GM12878 (cell line): ENCODE results near the gene TP53I3. TPM values are rescaled to one million over a fixed set of nuclear protein-coding genes. Genes with fewer than 3 reads are reported as not detected.

Experiments used
- ATAC-seq: fragments of 200-7000 bp; cut with Tn5 transposase; 3 replicates; pipeline ENCODE4 v1.9.1; 2020; ENCODE audit warnings: mild to moderate bottlenecking, moderate library complexity
- BruUV-seq: library from RNA; stranded (reverse); fragments of 400-500 nt; replicated peaks from 2 replicates; lab custom pipeline; 2021; lab: Mats Ljungman, UMichigan
- CTCF ChIA-PET: fragments of 300-600 bp; sonication (Branson Sonifier 250); formaldehyde crosslinking; extraction: SDS; loops from one replicate; lab custom pipeline; 2021; ENCODE audit warnings: inconsistent platforms; lab: Yijun Ruan, JAX
- POLR2A ChIA-PET: fragments of 350-600 bp; formaldehyde crosslinking; extraction: SDS; loops from one replicate; lab custom pipeline; 2021; ENCODE audit warnings: inconsistent platforms; lab: Charles Lee
- RAD21 ChIA-PET: fragments of 300-600 bp; sonication (Branson Sonifier 250); formaldehyde crosslinking; loops from one replicate; lab custom pipeline; 2023; ENCODE audit warnings: antibody characterized with exemption; ENCODE audit not compliant: unreplicated experiment; lab: Charles Lee
- SMC1A ChIA-PET: fragments of 300-600 bp; sonication (Branson Sonifier 250); formaldehyde crosslinking; loops from one replicate; lab custom pipeline; 2023; ENCODE audit not compliant: unreplicated experiment, uncharacterized antibody; lab: Charles Lee
- DNase-seq: peaks from one replicate; pipeline ENCODE4 v3.0.0-alpha.2; 2011; ENCODE audit warnings: low read depth, low spot score
- FAIRE-seq: peaks from 3 replicates; lab custom pipeline; 2011; peaks lifted over from hg19 to GRCh38; lab: Jason Lieb, UNC
- H2AFZ ChIP-seq: 2 replicates; pipeline ENCODE4 v1.6.0; 2011; ENCODE audit warnings: low read depth, low read length, control low read depth; ENCODE audit not compliant: control insufficient read depth
- H3K27ac ChIP-seq: 2 replicates; pipeline ENCODE4 v1.5.1; 2011; ENCODE audit warnings: control low read depth; ENCODE audit not compliant: control insufficient read depth, insufficient read depth
- H3K27me3 ChIP-seq, 2 experiments: replicated peaks in 1 of 2; 2 replicates each; pipeline versions ENCODE4 v1.6.0 to v1.6.1; 2011; ENCODE audit warnings: low read length in 1 of 2; ENCODE audit not compliant: control insufficient read depth in 2 of 2, insufficient read depth in 2 of 2
- H3K36me3 ChIP-seq, 2 experiments: 2 replicates each; pipeline ENCODE4 v1.5.1; 2011; ENCODE audit warnings: low read length in 1 of 2; ENCODE audit not compliant: control insufficient read depth in 2 of 2, insufficient read depth in 2 of 2
- H3K4me1 ChIP-seq: 2 replicates; pipeline ENCODE4 v1.6.1; 2011; ENCODE audit warnings: mild to moderate bottlenecking, low read length, moderate library complexity, mixed read lengths; ENCODE audit not compliant: control insufficient read depth, insufficient read depth
- H3K4me2 ChIP-seq: 2 replicates; pipeline ENCODE4 v1.6.0; 2011; ENCODE audit warnings: control low read depth; ENCODE audit not compliant: control insufficient read depth, insufficient read depth
- H3K4me3 ChIP-seq: fragments of 200-600 bp; sonication (generic); 2 replicates; pipeline ENCODE4 v1.5.1; 2016
- H3K79me2 ChIP-seq: 2 replicates; pipeline ENCODE4 v1.6.0; 2011; ENCODE audit warnings: low read length; ENCODE audit not compliant: control insufficient read depth, insufficient read depth
- H3K9ac ChIP-seq: 2 replicates; pipeline ENCODE4 v1.8.0; 2011; ENCODE audit warnings: low read length, control low read depth, mixed read lengths; ENCODE audit not compliant: control insufficient read depth, insufficient read depth
- H3K9me3 ChIP-seq: replicated peaks from 3 replicates; pipeline ENCODE4 v1.5.1; 2011; ENCODE audit warnings: mild to moderate bottlenecking, low read length; ENCODE audit not compliant: control insufficient read depth, insufficient read depth
- H4K20me1 ChIP-seq: 2 replicates; pipeline ENCODE4 v1.6.0; 2011; ENCODE audit not compliant: control insufficient read depth, insufficient read depth
- BHLHE40 ChIP-seq, 2 experiments: fragments of 450-650 bp in 1 of 2; IDR thresholded peaks; 2 replicates each; pipeline ENCODE4 v1.6.1; 2011 to 2017; ENCODE audit warnings: low read depth in 2 of 2, borderline replicate concordance in 1 of 2, improper control_type of control experiment in 1 of 2, low read length in 1 of 2, mild to moderate bottlenecking in 1 of 2
- CBFB ChIP-seq: IDR thresholded peaks from 2 replicates; pipeline ENCODE4 v1.6.1; 2016; ENCODE audit warnings: antibody characterized with exemption, low read depth
- MXI1 ChIP-seq: fragments of 150-350 bp; IDR thresholded peaks from 2 replicates; pipeline ENCODE4 v1.6.1; 2011; ENCODE audit warnings: low read depth, mild to moderate bottlenecking, inconsistent platforms, low read length, improper control_type of control experiment
- POLR2A ChIP-seq: IDR thresholded peaks from 2 replicates; pipeline ENCODE4 v1.6.1; 2011; ENCODE audit warnings: low read depth, mild to moderate bottlenecking, low read length
- WGBS: methylation state at CpG from one replicate; pipeline ENCODE4 v1.1.6; 2016; ENCODE audit warnings: low lambda C conversion rate; ENCODE audit not compliant: insufficient replicate concordance, insufficient coverage; ENCODE audit errors: missing lambda C conversion rate; 5-methylcytosine and 5-hydroxymethylcytosine counted together
- in situ Hi-C: fragments of 300-500 bp; cut with MboI; formaldehyde crosslinking; loops from 9 replicates; pipeline ENCODE4 v1.14.3; 2018; ENCODE audit warnings: mixed read lengths
- intact Hi-C: fragments of 100-400 bp; cut with micrococcal nuclease; formaldehyde crosslinking; loops from one replicate; pipeline ENCODE4 v1.14.2; 2022; ENCODE audit not compliant: unreplicated experiment
- polyA plus RNA-seq, 11 experiments: library from polyadenylated mRNA; depleted of rRNA in 4 of 11; unstranded in 6 of 11; stranded (reverse) in 5 of 11; fragments of >200 nt; fragmentation: Nextera tagmentation in 4 of 11; fragmentation: Illumina TruSeq in 1 of 11; extraction: Ambion mirVana in 4 of 11; extraction: Trizol in 1 of 11; gene quantifications; 1 replicate in 1 of 11; 2 replicates in 10 of 11; pipeline versions ENCODE4 v1.2.1 to v1.2.3, GENCODE V29; 2011 to 2016; ENCODE audit warnings: inconsistent platforms in 2 of 11, missing spikeins in 2 of 11, low read depth in 1 of 11
- total RNA-seq, 4 experiments: library from RNA; depleted of rRNA in 3 of 4; stranded (reverse); fragments of >200 nt in 3 of 4; fragmentation: Illumina TruSeq in 1 of 4; extraction: Trizol in 1 of 4; gene quantifications; 2 replicates each; pipeline versions ENCODE4 v1.2.1 to v1.2.3, GENCODE V29; 2013 to 2021
- TF ChIP-seq, protein P1 (sequence below): fragments of 450-650 bp; IDR thresholded peaks from 2 replicates; pipeline ENCODE4 v1.6.1; 2016; ENCODE audit warnings: mild to moderate bottlenecking, moderate library complexity, borderline replicate concordance
- TF ChIP-seq, protein P2 (sequence below): fragments of 450-650 bp; IDR thresholded peaks from 2 replicates; pipeline ENCODE4 v1.6.1; 2017; ENCODE audit warnings: borderline replicate concordance
- TF ChIP-seq, protein P3 (sequence below): fragments of 450-650 bp; IDR thresholded peaks from 2 replicates; pipeline ENCODE4 v1.6.1; 2017; ENCODE audit warnings: mild to moderate bottlenecking, low read depth, inconsistent platforms; ENCODE audit not compliant: poor library complexity, severe bottlenecking
- TF ChIP-seq, protein P4 (sequence below): IDR thresholded peaks from 2 replicates; pipeline ENCODE4 v1.6.1; 2011; ENCODE audit warnings: borderline replicate concordance, low read depth, mild to moderate bottlenecking, moderate library complexity, mixed read lengths, low read length; ENCODE audit not compliant: insufficient read depth; ENCODE audit errors: extremely low read length

Gene TP53I3
- total and polyA plus RNA-seq, 10 of the 15 experiments (the other 5 are each of a cell fraction or from before 2014, with no cell fraction given) = 1.4 to 57.4 (median 11.6) TPM

DNA sequence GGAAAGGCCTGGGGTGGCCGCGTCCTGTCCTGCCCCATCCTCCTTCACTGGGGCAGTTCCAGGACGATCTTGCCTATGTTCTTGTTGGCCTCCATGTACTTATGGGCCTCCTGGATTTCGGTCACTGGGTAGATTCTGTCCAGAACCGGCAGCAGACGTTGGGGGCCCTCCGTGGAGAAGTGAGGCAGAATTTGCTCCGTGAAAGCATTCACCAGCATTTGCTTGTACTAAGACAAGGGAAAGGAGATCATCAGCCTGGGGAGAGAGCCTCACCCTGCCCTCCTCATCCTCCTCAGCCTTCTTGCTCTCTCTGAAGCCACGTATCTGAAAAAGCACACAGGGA, 7.1 kb downstream of the TP53I3 start (continued):
- TF ChIP-seq, protein P1, sequence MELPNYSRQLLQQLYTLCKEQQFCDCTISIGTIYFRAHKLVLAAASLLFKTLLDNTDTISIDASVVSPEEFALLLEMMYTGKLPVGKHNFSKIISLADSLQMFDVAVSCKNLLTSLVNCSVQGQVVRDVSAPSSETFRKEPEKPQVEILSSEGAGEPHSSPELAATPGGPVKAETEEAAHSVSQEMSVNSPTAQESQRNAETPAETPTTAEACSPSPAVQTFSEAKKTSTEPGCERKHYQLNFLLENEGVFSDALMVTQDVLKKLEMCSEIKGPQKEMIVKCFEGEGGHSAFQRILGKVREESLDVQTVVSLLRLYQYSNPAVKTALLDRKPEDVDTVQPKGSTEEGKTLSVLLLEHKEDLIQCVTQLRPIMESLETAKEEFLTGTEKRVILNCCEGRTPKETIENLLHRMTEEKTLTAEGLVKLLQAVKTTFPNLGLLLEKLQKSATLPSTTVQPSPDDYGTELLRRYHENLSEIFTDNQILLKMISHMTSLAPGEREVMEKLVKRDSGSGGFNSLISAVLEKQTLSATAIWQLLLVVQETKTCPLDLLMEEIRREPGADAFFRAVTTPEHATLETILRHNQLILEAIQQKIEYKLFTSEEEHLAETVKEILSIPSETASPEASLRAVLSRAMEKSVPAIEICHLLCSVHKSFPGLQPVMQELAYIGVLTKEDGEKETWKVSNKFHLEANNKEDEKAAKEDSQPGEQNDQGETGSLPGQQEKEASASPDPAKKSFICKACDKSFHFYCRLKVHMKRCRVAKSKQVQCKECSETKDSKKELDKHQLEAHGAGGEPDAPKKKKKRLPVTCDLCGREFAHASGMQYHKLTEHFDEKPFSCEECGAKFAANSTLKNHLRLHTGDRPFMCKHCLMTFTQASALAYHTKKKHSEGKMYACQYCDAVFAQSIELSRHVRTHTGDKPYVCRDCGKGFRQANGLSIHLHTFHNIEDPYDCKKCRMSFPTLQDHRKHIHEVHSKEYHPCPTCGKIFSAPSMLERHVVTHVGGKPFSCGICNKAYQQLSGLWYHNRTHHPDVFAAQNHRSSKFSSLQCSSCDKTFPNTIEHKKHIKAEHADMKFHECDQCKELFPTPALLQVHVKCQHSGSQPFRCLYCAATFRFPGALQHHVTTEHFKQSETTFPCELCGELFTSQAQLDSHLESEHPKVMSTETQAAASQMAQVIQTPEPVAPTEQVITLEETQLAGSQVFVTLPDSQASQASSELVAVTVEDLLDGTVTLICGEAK = no peak
- TF ChIP-seq, protein P2, sequence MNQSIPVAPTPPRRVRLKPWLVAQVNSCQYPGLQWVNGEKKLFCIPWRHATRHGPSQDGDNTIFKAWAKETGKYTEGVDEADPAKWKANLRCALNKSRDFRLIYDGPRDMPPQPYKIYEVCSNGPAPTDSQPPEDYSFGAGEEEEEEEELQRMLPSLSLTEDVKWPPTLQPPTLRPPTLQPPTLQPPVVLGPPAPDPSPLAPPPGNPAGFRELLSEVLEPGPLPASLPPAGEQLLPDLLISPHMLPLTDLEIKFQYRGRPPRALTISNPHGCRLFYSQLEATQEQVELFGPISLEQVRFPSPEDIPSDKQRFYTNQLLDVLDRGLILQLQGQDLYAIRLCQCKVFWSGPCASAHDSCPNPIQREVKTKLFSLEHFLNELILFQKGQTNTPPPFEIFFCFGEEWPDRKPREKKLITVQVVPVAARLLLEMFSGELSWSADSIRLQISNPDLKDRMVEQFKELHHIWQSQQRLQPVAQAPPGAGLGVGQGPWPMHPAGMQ = no peak
- TF ChIP-seq, all 136 proteins: peak for 0

DNA sequence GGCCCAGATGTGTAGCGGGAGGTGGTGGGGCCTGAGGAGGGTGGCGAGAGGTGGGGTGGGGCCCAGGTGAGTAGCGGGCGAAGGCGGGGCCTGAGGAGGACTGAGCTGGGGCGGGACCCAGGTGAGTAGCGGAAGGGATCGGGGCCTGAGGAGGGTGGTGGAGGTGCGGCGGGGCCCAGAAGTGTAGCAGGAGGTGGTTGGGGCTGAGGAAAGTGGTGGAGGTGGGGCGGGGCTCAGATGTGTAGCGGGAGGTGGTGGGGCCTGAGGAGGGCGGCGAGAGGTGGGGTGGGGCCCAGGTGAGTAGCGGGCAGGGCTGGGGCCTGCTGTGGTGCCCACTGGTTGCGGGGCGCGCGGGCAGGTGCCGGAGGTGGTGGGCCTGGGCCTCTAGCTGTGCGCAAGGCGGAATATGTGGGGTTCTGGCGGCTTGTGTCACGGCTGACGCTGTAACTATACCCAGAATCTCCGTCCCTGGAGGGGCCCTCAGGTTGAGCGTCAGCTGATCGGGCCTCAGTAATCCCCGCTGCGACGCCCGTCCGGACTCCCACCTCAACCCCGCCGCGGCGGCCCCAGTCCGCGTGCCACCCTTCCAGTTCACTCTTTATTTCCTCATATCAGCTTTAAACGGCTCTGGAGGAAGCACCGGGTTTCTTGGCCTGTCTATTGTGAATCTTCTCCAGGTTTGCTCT, 7.6 kb downstream of the TP53I3 start:
- Histone ChIP-seq H3K79me2 (peaks cover 27% of the 10 kb centered on the region), H3K4me2 (peak overlapping the region; percentile 87), H3K4me1 (peaks cover 9% of the 10 kb centered on the region), H3K9ac (peak overlapping the region; percentile 79), H2AFZ (peak overlapping the region; percentile 78), H3K36me3 (no peaks in the 10 kb centered on the region; a peak in 1 of 4 replicates), H3K27me3 (no peaks in the 10 kb centered on the region), H3K4me3 (peak overlapping the region; percentile 89), H4K20me1 (no peaks in the 10 kb centered on the region), H3K27ac (no peak overlapping the region; the same call in 1 of the 2 replicates), H3K9me3 (no peaks in the 10 kb centered on the region; the same call in 2 of the 3 replicates)
- in situ Hi-C loops (no loop called here), intact Hi-C loops (loop anchor here (1.0 to 2.0 kb wide), 2 partner anchors 30 to 150 kb away; partner anchors contain the start of genes ATAD2B and WDCP)
- ChIA-PET RAD21 (interaction anchor here (0.5 to 2.6 kb wide), 10 partner anchors 8 to 302 kb away, joined by 3 to 45 read pairs (median 4); partner anchors contain the start of genes ATAD2B, FAM228B, TP53I3 and WDCP), SMC1A (interaction anchor here (0.8 to 4.0 kb wide), 8 partner anchors 30 to 253 kb away, joined by 3 to 24 read pairs (median 3); partner anchors contain the start of genes ATAD2B and WDCP), CTCF (interaction anchor here (1.4 to 3.8 kb wide), 5 partner anchors 8 to 253 kb away, joined by 5 to 34 read pairs (median 12); partner anchors contain the start of genes ATAD2B, TP53I3 and WDCP), POLR2A (interaction anchor here (0.5 to 2.0 kb wide), 10 partner anchors 8 to 307 kb away, joined by 3 to 16 read pairs (median 4); partner anchors contain the start of genes ATAD2B, TP53I3 and WDCP)
- TF ChIP-seq CBFB = no peak
- TF ChIP-seq POLR2A = peak; percentile 27; the same call in 1 of the 2 replicates
- TF ChIP-seq BHLHE40 (IDR thresholded peaks at IDR 0.05; ENCODE audit: borderline replicate concordance in 1 of 2, low read depth in 2 of 2, low read length in 1 of 2) = 0 out of 4 replicates have a peak, but pooled peaks of 1 of the 2 experiments have one; percentile 6
- TF ChIP-seq MXI1 = peak; percentile 13; the same call in 1 of the 2 replicates
- TF ChIP-seq, protein P3, sequence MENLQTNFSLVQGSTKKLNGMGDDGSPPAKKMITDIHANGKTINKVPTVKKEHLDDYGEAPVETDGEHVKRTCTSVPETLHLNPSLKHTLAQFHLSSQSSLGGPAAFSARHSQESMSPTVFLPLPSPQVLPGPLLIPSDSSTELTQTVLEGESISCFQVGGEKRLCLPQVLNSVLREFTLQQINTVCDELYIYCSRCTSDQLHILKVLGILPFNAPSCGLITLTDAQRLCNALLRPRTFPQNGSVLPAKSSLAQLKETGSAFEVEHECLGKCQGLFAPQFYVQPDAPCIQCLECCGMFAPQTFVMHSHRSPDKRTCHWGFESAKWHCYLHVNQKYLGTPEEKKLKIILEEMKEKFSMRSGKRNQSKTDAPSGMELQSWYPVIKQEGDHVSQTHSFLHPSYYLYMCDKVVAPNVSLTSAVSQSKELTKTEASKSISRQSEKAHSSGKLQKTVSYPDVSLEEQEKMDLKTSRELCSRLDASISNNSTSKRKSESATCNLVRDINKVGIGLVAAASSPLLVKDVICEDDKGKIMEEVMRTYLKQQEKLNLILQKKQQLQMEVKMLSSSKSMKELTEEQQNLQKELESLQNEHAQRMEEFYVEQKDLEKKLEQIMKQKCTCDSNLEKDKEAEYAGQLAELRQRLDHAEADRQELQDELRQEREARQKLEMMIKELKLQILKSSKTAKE = no peak
- TF ChIP-seq, protein P4, sequence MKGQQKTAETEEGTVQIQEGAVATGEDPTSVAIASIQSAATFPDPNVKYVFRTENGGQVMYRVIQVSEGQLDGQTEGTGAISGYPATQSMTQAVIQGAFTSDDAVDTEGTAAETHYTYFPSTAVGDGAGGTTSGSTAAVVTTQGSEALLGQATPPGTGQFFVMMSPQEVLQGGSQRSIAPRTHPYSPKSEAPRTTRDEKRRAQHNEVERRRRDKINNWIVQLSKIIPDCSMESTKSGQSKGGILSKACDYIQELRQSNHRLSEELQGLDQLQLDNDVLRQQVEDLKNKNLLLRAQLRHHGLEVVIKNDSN = no peak
- ATAC-seq = peak; percentile 39
- FAIRE-seq = no peak
- DNase-seq = no peak
- under 1% methylated on average over 26 of the region's 41 CpGs for WGBS
- no TSS peak for BruUV-seq
